Measurements from ENCODE around the gene NOTCH1.

NOTCH1 gene

GRCh38 chr9:136544964-136545691 lies 720 bp downstream of the NOTCH1 start:
- peak; percentile 74 for DNase-seq

- peak; percentile 67 to 79 for DNase-seq
These were observed 1.3 kb downstream of the NOTCH1 start for GRCh38 chr9:136544548-136544963.

- DNase-seq = no peak
These were observed 1.9 kb downstream of the NOTCH1 start for GRCh38 chr9:136543830-136544547.

- no peak for DNase-seq
These were observed 2.6 kb downstream of the NOTCH1 start for GRCh38 chr9:136543280-136543679.

- DNase-seq = no peak
These were observed 3.4 kb downstream of the NOTCH1 start for GRCh38 chr9:136542241-136543040.

GRCh38 chr9:136541709-136542108 lies 4.1 kb downstream of the NOTCH1 start:
- no peak for DNase-seq

GRCh38 chr9:136541179-136541578 lies 4.7 kb downstream of the NOTCH1 start:
- no peak for DNase-seq

- DNase-seq = peak; percentile 92 to 97
These were observed 6.1 kb downstream of the NOTCH1 start for GRCh38 chr9:136539427-136540421.

- peak; percentile 79 to 81 for DNase-seq
These were observed 7.0 kb downstream of the NOTCH1 start for GRCh38 chr9:136538599-136539426.

GRCh38 chr9:136537896-136538598 lies 7.8 kb downstream of the NOTCH1 start:
- DNase-seq = no peak

GRCh38 chr9:136537411-136537810 lies 8.4 kb downstream of the NOTCH1 start:
- DNase-seq = no peak

- no peak for DNase-seq
These were observed 9.1 kb downstream of the NOTCH1 start for GRCh38 chr9:136536721-136537241.

GRCh38 chr9:136536051-136536720 lies 9.7 kb downstream of the NOTCH1 start:
- no peak for DNase-seq

GRCh38 chr9:136535070-136535469 lies 10.8 kb downstream of the NOTCH1 start:
- DNase-seq = no peak

GRCh38 chr9:136534366-136534765 lies 11.5 kb downstream of the NOTCH1 start:
- DNase-seq = no peak

GRCh38 chr9:136533775-136534157 lies 12.1 kb downstream of the NOTCH1 start:
- peak; percentile 78 to 85 for DNase-seq

GRCh38 chr9:136532799-136533774 lies 12.8 kb downstream of the NOTCH1 start:
- peak; percentile 73 to 78 for DNase-seq
